ENCODE data around the gene ODAD4. TPM values are rescaled to one million over a fixed set of nuclear protein-coding genes. Genes with fewer than 3 reads are reported as not detected.

ODAD4 gene
- total RNA-seq, 2 experiments from 2014 or later, result 1.1 to 1.3 TPM

DNA sequence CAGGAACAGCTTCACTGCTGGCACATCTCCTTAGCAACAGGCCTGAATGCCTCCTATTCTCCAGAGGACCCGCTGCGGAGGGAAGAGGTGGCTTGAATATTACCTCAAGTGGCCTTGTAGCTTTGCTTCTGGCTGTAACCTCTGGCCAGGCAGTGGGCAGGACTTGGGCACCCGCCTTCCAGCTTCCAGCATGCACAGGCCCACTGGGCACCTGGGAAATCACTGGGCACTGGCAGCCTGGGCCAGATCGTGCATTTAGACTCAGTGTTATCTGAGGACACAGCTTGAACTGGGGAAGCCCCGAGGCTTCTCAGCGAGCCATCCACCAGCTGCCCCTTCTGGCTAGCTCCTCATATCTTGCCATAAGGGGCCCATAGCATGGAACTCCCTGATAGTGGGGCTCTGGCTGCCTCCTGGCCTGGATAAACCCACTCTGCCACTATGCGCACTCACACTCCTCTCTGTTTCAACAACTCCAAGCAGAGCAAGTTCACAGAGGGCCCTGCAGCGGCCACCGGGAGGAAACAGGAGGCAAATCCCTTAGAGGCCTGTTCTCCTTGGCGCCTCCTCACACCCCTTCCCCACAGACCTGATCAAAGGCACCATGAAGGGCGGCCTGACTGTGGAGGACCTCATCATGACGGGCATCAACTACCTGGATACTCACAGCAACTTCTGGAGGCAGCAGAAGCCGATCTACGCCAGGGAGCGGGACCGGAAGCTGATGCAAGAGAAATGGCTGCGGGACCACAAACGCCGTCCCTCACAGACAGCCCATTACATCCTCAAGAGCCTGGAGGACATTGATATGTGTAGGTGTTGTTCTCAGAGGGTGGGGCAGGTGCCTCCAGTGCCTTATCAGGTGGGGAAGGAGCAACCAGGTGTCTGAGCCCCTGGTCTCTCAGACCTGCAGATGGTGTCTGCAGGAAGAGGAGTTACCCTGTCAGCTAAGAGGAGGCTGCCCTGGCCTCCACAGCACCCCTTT, 7.8 kb downstream of the ODAD4 start:
- H3K9me3 ChIP-seq (ENCODE audit: low read length), result no peaks in the 10 kb centered on the region
- no peak for DNase-seq (ENCODE audit: low spot score)
- ChIA-PET CTCF (ENCODE audit: unreplicated experiment) (no interaction called here), POLR2A (no interaction called here)
- H2AFZ ChIP-seq (ENCODE audit: low read length), result no peak overlapping the region
- H3K27ac ChIP-seq (ENCODE audit: low read depth, low read length, poor library complexity, severe bottlenecking), result no peak overlapping the region
- H3K79me2 ChIP-seq (ENCODE audit: insufficient read depth, low read depth, low read length), result no peaks in the 10 kb centered on the region
- no peak overlapping the region for H3K4me2 ChIP-seq (ENCODE audit: low read length)
- intact Hi-C loops (cut with micrococcal nuclease; ENCODE audit: unreplicated experiment), result no loop called here
- no peaks in the 10 kb centered on the region for H3K9me2 ChIP-seq (ENCODE audit: insufficient read depth, low read length)
- no TSS peak for BruUV-seq (replicated peaks)
- H3K4me3 ChIP-seq (ENCODE audit: low read depth, low read length, poor library complexity, severe bottlenecking), result no peak overlapping the region
- no peaks in the 10 kb centered on the region for H3K36me3 ChIP-seq (ENCODE audit: insufficient read depth, low read length)
- TF ChIP-seq, protein P1, sequence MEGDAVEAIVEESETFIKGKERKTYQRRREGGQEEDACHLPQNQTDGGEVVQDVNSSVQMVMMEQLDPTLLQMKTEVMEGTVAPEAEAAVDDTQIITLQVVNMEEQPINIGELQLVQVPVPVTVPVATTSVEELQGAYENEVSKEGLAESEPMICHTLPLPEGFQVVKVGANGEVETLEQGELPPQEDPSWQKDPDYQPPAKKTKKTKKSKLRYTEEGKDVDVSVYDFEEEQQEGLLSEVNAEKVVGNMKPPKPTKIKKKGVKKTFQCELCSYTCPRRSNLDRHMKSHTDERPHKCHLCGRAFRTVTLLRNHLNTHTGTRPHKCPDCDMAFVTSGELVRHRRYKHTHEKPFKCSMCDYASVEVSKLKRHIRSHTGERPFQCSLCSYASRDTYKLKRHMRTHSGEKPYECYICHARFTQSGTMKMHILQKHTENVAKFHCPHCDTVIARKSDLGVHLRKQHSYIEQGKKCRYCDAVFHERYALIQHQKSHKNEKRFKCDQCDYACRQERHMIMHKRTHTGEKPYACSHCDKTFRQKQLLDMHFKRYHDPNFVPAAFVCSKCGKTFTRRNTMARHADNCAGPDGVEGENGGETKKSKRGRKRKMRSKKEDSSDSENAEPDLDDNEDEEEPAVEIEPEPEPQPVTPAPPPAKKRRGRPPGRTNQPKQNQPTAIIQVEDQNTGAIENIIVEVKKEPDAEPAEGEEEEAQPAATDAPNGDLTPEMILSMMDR (conservative IDR thresholded peaks at IDR 0.05; ENCODE audit: low read length), result no peak
- TF ChIP-seq EZH2phosphoT487 (IDR thresholded peaks at IDR 0.05; ENCODE audit: borderline replicate concordance, low read depth, low read length), result no peak
- no peaks in the 10 kb centered on the region for H4K20me1 ChIP-seq (ENCODE audit: insufficient read depth, low read length)
- peaks cover 16% of the 10 kb centered on the region for H3K4me1 ChIP-seq (ENCODE audit: insufficient read depth, low read length, poor library complexity, severe bottlenecking)

- TF ChIP-seq, protein P1 (conservative IDR thresholded peaks at IDR 0.05; ENCODE audit: low read length), result no peak
- no peak for TF ChIP-seq EZH2phosphoT487 (IDR thresholded peaks at IDR 0.05; ENCODE audit: borderline replicate concordance, low read depth, low read length)
- BruUV-seq (replicated peaks), result no TSS peak
These were observed 8.8 kb downstream of the ODAD4 start for GRCh38 chr17:41939044-41939692.

More at GRCh38 chr17:41939044-41939692, 8.8 kb downstream of the ODAD4 start:
- H3K79me2 ChIP-seq (ENCODE audit: insufficient read depth, low read depth, low read length), result no peaks in the 10 kb centered on the region
- DNase-seq (ENCODE audit: low spot score), result no peak
- H3K4me3 ChIP-seq (ENCODE audit: low read depth, low read length, poor library complexity, severe bottlenecking), result no peak overlapping the region
- intact Hi-C loops (cut with micrococcal nuclease; ENCODE audit: unreplicated experiment), result no loop called here
- no peaks in the 10 kb centered on the region for H3K9me3 ChIP-seq (ENCODE audit: low read length)
- no peak overlapping the region for H3K27ac ChIP-seq (ENCODE audit: low read depth, low read length, poor library complexity, severe bottlenecking)
- no peaks in the 10 kb centered on the region for H3K36me3 ChIP-seq (ENCODE audit: insufficient read depth, low read length)
- no peaks in the 10 kb centered on the region for H4K20me1 ChIP-seq (ENCODE audit: insufficient read depth, low read length)
- POLR2A ChIA-PET, result interaction anchor here (0.6 to 1.0 kb wide), 2 partner anchors 9 to 88 kb away, joined by 3 to 4 read pairs; partner anchors contain the start of gene ODAD4
- CTCF ChIA-PET (ENCODE audit: unreplicated experiment), result no interaction called here
- H3K4me2 ChIP-seq (ENCODE audit: low read length), result no peak overlapping the region
- H2AFZ ChIP-seq (ENCODE audit: low read length), result no peak overlapping the region
- peaks cover 16% of the 10 kb centered on the region for H3K4me1 ChIP-seq (ENCODE audit: insufficient read depth, low read length, poor library complexity, severe bottlenecking)
- no peaks in the 10 kb centered on the region for H3K9me2 ChIP-seq (ENCODE audit: insufficient read depth, low read length)
